ENCODE measurements around the gene SARNP.

SARNP gene

DNA sequence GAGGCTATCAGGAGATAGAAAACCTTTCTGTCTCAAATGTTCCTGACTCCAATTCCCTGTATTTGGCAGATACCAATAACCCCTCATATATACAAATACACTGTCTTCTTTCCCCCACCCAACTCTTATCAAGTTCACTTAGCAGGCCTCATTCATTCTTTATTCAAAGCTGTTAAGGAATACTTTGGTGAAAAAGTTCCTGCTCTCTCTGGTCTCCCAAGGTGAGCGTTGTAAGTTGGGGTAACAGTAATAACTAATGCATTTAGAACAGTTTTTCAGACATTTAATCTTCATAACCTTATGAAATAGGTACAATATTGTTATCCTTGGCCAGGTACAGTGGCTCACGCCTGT lies 78.5 kb downstream of the SARNP start:
- no peak for DNase-seq

DNA sequence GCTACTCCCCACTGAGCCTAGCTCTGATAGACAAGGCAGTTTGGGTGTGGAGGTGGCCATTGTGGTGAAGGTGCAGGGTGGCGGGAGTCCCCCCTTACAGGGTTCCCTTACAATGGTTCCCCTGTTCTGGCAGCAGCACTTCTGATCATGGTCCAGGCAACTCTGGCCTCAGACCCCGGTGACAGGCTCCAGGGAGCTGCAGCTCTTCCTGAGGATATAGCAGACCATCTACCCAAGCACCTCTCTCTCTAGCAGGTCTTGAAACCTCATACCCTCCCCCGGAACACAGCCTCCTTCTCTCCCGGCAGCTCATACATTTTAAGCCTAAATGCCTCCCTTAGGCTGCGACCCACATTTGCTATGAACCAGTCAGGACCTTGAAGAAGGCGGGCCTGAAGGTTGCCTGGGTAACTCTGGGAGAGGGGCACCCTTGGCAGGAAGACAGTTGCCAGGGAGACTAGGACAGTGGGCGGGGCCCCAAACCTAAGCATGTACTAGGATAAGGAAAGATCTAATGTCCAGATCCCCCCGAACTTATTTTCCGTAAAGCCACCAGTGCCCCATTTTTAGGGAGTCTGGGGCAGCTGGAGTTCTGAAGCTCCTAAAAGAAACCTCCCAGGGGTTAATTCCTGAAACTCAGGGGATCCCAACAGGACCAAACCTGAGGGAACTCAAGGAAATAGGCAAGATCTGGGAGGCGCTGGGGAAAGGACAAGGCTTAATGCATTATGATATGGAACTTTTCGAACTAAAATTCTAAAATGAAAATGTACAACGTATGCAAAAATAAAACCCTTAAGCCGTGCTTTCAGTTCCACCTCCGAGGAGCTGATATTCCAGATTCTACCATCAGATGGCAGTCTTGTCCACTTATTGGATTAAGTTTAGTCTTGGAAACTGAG lies 79.2 kb downstream of the SARNP start:
- DNase-seq: no peak

DNA sequence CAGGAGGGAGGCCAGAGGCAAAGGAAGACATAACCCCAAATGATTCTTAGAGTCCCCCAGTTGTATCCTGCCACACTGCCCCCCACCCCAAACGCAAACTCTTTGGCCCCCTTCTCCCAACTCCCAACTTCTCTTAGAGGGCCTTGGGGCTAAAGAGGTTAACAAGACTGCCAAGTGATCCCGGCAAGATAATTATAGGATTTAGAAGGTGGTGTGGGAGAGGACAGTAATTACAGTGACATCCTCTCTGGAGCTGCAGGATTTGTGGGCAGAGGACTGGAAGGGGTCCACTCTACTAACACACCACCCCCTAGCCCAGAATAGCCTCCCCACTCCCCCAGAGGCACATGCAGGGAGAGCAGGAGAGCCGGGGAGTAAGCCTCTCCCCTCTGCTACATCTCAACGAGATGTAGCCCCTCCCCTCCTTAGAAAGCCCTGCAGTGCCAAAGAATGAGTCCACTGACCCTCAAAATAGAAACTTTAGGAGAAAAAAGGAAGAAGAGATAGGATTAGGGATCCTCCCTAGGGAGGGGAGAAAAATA lies 79.9 kb downstream of the SARNP start:
- DNase-seq: no peak

DNA sequence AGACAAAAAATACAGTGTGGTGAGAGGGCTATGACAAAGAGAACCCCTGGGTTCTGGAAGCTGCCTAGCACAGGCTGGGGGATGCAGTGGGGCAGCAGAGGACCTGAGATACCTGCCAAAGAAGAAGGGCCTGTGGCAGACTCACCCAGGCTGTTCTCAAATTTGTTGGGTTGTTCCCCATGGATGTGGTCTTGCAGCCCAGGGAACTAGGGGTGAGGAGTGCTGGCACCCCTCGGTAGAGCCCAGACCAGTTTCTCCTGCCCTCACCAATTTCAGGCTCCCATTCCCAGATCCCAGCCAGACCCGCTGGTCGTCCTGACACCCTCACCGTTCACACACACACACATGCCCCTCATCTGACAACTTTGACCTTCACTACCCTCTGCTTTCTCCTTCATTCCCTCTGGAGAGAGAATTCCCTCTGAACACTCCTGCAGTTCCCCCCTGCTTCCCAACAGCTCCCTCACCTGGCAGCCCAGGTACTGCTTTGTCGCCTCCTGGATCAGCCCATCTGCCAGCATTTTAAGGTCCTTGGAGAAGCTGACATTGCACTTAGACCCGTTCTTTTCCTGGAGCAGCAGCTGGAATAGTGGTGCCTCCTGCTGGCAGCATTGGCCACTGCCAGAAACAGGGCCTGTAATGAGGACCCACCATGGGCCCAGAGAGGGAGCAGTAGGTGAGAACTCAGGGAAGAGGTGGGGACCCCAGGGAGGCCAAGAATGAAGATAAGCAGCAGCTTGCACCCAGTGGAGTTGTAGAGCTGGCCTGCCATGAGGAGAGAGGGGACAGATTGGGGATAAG lies 80.5 kb downstream of the SARNP start:
- peak; percentile 64 for DNase-seq

DNA sequence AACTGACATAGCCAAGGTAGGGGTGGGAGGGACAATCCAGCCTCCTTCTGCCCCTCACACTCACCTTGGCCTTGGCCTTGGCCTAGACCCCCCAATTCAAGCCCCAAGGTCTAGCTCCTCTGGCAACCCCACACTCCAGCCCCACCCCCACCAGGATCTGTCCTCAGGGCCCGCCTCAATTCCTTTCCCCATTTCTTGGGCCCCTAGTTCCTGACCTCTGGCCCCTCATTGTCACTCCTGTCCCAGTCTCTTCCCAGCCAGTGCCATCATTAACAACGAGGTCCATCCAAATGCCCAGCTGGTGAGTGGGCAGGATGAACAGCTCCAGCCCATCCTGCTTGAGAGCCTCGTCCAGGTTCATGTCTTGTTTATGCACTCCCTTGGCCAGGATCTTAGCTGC lies 81.4 kb downstream of the SARNP start:
- DNase-seq: no peak

DNA sequence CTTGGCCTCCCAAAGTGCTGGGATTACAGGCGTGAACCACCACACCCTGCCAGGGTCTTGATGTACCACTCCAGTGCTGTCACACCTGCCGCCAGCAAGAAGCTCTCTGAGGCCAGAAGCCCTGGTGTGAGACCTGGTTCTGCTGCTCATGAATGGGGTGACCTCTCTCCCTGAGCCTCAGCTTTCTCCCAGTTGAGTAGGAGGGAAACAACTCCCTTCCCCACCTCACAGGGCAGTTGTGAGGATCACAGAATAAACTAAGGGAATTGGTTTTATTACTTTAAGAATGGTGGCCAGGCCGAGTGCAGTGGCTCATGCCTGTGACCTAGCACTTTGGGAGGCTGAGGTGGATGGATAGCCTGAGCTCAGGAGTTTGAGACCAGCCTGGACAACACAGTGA lies 82.9 kb downstream of the SARNP start:
- no peak for DNase-seq

DNA sequence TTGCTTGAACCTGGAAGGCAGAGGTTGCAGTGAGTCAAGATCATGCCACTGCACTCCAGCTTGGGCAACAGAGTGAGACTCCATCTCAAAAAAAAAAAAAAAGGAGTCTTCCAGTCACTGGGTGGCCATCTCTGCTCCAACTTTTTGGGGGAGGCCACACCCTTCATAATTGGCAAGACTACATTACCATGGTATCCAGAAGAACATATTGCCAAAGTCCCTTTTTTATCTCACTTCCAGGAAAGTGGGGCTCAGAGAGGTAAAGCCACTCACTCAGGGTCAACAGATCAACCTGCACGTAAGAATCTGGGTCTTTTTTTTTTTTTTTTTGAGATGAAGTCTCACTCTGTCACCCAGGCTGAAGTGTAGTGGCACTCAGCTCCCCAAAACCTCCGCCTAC lies 83.7 kb downstream of the SARNP start:
- DNase-seq: no peak

DNA sequence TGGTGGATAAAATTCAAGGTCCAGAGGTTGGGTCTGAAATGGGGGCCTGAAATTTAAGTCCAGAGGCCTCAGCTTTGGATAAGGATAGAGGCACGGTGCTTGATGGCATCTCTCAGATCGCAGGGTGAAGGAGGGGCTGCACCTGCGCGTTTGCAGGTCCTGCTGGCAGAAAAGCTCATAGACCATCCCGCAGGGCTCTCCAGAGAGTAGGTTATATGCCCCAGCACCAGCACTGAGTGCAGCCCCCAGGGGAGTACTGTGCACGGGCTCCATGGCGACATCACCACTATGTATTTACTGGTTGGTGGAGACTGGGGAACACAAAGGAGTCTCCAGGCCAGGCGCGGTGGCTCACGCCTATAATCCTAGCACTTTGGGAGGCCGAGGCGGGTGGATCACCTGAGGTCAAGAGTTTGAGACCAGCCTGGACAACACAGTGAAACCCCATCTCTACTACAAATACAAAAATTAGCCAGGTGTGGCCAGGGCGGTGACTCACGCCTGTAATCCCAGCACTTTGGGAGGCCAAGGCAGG lies 84.4 kb downstream of the SARNP start:
- no peak for DNase-seq

DNA sequence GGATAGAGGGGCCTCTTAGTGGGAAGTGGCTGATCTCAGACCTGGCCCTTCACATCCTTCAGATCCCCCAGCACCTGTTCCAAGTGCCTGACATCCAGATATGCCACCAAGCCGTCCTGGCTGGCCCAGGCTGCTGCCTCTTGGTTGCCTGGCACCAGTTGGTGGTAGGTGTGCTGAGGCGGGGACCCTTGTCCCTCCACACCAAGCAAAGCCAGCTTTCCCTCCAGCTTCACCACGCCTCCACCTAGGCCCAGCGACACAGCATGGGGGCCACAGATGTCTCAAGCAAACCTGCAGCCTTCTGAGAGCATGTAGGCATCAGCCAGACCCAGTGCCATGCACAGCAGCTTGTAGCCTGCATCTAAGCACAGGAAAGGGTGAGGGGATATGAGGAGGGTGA lies 85.2 kb downstream of the SARNP start:
- no peak for DNase-seq

DNA sequence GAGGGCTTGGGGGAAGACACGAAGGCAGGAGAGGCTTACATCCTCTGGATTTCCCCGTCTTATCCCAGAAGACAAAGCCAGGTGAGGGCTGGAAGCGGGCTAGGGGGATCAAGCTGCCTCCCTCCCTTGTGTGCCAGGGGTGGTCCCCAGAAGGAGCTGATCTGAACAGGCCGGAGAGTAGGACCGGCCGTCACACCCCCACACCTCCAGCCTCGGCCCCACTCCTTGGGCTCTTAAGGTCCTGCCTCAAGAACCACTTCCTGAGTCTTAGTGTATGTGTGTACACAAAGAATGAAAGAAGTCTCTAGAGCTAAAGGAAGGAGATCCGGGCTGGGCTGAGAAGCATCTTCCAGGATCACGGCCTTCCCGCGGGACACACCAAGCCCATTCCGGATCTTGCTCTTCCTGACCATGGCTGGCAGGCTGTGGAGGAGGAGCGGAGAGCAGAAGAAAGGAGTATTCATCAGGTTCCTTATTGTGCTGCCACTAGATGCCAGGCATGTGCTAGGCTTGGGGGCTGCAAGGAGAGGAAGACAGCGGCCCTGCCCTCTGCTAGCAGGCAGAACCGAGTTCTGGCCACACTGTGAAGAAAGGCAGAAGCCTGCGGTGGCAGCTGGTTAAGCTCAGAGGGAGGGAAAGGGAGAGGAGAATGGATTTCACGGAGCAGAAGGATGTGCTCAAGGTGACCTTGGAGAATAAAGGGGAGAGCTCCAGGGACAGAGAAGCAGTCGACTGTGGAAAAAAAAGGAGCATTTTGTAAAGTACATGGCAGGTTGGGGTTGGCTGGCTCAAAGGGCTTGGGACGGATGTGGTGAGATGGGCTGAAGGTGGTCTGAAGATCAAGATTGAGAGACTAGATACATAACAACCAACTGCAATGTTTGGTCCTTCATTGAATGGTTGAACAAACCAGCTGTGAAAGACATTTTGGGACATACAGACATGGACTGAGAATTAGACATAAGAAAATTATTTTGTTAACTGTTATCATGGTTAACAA lies 87.4 kb downstream of the SARNP start:
- no peak for DNase-seq

DNA sequence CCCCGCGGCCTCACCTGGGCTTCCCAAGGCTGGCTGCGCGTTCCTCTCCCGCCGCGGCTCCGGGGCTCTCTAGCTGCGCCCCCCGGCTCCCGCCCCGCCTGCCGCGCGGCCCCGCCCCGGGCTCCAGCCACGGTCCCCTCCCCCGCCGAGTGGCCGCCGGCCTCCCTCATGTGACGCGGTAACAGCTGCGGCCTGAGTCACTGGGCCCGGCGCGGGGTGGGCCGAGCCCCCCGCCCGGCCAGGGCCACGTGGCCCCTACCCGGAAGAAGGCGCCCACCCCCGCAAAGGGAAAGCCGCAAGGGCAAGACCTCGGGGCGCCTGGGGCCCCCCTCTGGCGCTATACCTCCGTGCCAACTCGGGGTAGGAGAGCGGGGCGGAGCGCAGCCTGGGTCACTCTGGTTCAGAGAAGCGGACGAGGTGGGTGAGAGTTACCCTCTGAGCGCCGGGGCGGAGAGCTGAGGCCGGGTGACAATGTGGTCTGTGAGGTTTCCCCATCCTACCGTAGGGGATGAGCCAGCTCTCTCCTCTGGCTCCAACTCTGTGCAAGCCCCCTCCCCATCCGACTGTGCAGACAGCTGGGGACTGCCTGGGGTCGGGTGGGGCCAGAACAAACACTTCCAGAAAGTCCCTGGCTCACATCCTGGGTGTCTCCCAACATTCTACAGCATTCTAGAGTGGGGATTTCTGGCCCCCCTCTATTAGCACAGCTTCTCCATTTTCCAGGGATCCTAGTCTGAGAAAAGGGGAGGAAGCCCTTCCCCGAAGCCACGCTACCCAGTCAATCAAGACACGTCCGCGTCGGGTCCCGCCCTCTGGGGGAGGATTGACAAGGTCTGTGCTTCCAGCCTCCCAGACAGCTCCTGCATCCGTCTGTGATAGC lies 88.3 kb downstream of the SARNP start, which contains the start of gene CD63:
TSS of gene CD63 (minus strand) at position 71 of the 880 bp plus-strand sequence. CDS start 668 bp downstream, outside the sequence.
- DNase-seq: peak; percentile 94

DNA sequence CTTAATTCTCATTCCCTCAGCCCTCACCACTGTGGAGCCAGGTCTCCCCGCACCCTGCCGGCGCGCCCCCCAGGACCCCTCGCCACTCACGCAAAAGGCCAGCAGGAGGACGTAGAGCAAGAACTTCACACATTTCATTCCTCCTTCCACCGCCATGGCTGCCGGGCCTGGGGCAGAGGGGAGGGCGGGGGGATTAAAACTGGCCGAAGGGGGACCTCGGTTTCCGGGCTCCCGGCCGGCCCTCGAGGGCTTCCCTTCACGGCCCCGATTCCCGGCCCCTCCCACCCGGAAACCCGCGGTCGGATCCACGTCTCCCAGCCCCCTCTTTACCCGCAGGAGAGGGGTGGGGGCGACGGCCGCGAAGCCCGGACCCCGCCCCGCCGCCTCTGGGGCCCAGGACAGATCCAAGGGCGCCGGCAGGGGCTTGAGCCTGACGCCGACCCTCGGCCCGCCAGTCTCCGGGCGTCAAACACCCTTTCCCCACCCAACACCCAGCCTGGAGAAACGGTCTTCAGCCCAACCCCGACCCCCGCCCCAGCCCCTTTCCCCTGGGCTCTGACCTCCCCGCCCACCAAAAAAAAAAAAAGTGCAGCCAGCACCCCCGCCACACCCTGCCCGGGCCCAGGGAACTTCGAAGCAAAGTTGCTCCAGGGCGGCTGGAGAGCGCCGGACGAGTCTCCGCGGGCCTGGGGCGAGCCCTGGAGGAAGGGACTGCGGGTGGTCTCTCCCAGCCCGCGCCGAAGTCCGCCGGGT lies 89.2 kb downstream of the SARNP start:
- DNase-seq: no peak

DNA sequence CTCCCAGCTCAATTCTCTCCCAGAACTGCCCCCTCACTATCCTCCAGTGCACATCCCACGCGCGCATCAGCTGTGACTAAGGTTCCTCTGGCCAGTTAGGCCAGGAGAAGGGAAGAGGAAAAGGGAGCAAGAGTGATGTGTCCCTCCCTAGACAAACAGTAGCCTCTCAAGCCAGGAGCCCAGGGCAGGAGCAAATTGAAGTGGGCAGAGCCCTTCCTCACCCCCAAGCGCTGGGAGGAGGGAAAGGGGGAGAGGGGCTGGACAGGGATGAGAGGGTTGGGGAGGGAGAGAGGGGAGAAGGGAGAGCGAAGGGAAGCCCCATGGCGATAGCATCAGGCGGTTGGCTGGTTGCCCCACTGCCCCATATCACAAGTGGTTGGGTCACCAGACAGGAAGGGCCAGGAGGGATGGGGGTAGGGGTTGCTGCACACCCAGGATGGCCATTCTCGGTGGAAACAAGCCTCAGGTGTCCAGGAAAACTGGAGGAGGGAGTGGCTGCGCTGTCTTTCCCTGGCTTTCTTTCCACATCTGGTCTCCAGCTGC lies 89.8 kb downstream of the SARNP start:
- DNase-seq: no peak

DNA sequence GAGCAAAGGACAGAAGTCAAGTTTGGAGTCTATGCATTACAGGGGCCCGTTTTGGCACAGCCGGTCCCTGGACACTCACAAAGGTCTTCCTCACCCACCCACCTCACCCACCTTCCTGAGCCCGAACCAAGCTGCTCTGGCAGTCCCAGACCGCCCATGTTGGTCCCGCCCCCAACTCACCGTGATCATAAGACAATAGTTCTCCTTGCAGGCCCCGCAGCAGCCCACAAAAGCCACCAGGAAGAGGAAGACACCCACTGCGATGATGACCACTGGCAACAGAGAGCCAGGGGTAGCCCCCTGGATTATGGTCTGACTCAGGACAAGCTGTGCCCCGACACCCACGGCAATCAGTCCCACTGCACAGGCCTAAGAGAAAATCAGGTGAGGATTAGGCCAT lies 90.6 kb downstream of the SARNP start:
- DNase-seq: no peak

DNA sequence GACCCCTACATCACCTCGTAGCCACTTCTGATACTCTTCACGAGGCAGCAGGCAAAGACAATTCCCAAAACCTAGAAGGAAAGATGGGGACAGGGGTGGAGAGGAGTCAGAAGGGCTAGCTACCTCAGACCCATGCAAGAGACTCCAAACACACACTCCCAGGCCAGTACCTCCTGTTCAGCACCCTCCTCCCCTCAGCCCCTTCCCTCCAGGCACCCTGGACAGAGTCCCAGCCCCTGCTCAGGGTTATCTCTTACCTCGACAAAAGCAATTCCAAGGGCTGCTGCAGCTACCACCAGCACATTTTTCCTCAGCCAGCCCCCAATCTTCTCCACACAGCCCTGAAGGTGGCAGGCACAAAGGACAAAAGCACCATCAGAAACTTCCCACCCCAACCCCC lies 92.0 kb downstream of the SARNP start:
- DNase-seq: no peak

DNA sequence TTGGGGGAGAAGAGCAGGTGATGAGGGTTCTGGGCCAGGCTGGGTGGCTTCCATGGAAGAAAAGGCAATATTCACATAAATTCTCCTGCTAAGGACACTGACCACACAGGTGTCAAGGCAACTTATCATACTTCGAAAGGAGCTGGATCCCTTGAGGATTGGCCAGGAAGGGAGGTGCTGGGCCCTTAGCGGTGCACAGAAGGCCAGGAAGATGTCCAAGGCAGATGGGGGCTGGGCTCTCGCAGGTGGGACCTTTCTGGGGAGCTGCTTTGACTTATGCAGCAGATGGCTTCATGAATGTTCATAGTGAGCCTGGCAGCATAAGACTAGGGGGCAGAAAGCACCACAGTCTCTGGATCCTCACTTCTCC lies 92.6 kb downstream of the SARNP start:
- DNase-seq: no peak

DNA sequence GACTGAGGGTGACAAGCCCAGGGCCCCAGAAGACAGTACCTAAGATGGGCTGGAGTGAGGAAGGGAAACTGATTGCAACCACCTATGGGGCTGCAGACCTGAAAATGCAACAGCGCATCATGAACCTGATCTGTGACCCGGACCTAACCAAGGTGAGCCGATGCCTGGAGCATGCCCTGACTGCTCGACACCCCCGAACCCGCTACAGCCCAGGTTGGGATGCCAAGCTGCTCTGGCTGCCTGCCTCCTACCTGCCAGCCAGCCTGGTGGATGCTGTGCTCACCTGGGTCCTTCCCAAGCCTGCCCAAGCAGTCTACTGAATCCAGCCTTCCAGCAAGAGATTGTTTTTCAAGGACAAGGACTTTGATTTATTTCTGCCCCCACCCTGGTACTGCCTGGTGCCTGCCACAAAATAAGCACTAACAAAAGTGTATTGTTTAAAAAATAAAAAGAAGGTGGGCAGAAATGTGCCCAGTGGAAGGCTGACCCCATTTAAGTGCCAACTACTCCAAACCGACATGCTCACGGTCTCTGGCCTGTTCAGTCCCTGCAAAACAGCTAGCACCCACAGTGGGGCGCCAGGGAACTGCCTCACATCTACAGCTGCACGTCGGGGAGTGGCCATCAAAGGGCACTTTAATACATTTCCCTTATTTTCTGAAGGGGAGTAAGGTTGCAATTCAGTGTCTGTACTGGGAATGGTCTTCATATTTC lies 93.1 kb downstream of the SARNP start:
- DNase-seq: no peak

DNA sequence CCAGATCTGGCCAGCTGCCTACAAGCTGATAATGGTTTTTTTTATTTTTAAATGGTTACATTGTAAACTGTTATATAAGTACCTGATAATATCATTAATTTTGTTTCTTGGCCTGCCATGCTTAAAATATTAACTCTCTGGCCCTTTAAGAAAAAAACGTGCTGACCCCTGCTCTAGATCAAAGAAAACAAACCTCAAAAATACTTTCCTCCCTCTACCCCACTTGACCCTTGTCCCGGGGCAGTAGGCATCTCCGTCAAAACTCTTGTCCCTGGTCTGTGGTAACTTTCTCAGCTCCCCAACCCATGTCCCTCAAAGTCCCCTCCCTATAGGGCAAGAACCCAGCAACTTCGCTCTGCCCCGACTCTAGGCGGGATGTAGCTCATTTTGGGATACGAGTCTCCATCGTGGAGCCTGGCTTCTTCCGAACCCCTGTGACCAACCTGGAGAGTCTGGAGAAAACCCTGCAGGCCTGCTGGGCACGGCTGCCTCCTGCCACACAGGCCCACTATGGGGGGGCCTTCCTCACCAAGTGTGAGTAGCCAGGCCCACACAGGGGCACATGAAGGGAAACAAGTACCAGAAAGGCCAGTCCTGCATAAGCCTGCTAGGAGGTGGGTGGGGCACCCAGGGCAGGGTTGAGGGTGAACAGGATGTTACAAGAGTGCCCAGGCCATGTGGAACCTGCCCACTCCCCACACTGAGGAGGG lies 93.9 kb downstream of the SARNP start:
- DNase-seq: no peak

DNA sequence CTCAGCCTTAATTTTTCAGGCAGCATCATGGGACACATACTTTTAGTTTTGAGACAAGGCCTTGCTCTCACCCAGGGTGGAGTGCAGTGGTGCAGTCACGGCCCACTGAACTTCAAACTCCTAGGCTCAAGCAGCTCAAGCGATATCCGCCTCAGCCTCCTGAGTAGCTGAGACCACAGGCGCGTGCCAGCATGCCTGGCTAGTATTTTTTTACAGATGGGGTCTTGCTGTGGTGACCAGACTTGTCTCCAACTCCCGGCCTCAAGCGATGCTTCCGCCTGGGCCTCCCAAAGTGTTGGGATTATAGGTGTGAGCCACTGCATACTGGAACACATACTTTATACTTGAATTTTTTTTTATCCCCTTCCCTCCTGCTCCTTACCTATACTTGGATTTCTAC lies 94.6 kb downstream of the SARNP start:
- no peak for DNase-seq

Measured in 8988T (cell line).